Chondrocyte (in vitro differentiated cells): ENCODE data around the gene DISC1. TPM values are rescaled to one million over a fixed set of nuclear protein-coding genes. Genes with fewer than 3 reads are reported as not detected.

Experiments used
- DNase-seq: peaks from one replicate; pipeline ENCODE4 v3.0.0; 2021; ENCODE audit warnings: mixed read lengths, low spot score
- H3K27ac Mint-ChIP-seq: one replicate; pipeline ENCODE4 v1.8.0; 2021; ENCODE audit warnings: mild to moderate bottlenecking, moderate library complexity, mixed read lengths; ENCODE audit not compliant: unreplicated experiment
- H3K27me3 Mint-ChIP-seq: 2 replicates; pipeline ENCODE4 v1.8.0; 2021; ENCODE audit warnings: low read depth, mixed read lengths
- H3K36me3 Mint-ChIP-seq: 2 replicates; pipeline ENCODE4 v1.8.0; 2021; ENCODE audit warnings: low read depth, mixed read lengths
- H3K4me1 Mint-ChIP-seq: 2 replicates; pipeline ENCODE4 v1.8.0; 2021; ENCODE audit warnings: low read depth, mild to moderate bottlenecking, mixed read lengths
- H3K4me3 Mint-ChIP-seq: one replicate; pipeline ENCODE4 v1.8.0; 2021; ENCODE audit warnings: mild to moderate bottlenecking, moderate library complexity, mixed read lengths; ENCODE audit not compliant: unreplicated experiment
- H3K9me3 Mint-ChIP-seq: 2 replicates; pipeline ENCODE4 v1.8.0; 2021; ENCODE audit warnings: low read depth, mixed read lengths
- CTCF ChIP-seq: fragments of 200-600 bp; sonication (generic); IDR thresholded peaks from 2 replicates; pipeline ENCODE4 v1.5.0; 2021; ENCODE audit warnings: antibody characterized with exemption, mild to moderate bottlenecking, moderate library complexity
- total RNA-seq: library from RNA; stranded (reverse); gene quantifications from 3 replicates; pipeline ENCODE4 v1.2.1, GENCODE V29; 2021

The DISC1 gene
- total RNA-seq, 1 donor from 2014 or later, result 5.0 TPM

DNA sequence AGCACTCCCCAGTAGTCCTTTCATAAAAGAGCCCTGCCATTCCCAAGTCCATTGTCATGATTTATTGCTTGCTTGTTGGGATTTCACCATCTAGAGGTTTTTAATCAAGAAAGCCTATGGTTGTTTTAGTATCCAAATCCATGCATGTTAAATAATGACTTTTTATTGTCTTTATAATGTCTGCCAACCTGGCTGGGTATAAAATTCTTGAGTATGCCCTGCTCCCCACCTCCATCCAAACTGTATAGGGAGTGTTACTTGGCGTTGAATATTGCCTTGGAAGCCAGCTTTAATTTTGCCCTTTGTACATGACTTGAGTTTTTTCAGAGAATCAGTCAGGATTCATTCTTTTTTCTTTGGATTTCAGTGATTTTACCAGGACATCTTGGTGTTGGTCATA is 44.2 kb downstream of the DISC1 start:
- Mint-ChIP-seq H3K27me3 (no peaks in the 10 kb centered on the region), H3K27ac (no peak overlapping the region), H3K36me3 (peaks cover 6% of the 10 kb centered on the region), H3K4me3 (no peak overlapping the region), H3K4me1 (no peaks in the 10 kb centered on the region), H3K9me3 (peaks cover 21% of the 10 kb centered on the region)
- no peak for DNase-seq
- no peak for TF ChIP-seq CTCF

GRCh38 chr1:231674575-231674974 is 48.0 kb downstream of the DISC1 start:
- Mint-ChIP-seq H3K4me1 (peaks cover 10% of the 10 kb centered on the region), H3K4me3 (no peak overlapping the region)

DNA sequence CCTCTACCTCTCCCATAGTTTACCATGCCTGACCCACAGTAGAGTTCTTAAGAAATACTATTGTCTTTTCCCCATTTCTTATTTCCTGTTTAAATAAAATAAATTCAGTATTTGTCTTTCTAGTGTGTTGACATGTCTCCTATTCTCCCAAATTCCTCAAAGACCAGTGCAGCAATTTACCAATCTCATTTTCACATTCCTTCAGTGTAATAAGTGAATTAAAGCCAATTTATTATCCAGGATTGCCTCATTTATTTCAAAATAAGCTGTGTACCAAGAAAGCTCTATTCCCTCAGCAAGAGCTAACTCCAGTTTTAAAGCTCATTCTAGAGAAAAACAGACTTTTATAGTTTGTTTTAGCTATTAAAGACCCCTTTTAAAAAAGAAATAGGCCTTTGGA is 49.9 kb downstream of the DISC1 start:
- no peak for TF ChIP-seq CTCF
- Mint-ChIP-seq H3K4me3 (no peak overlapping the region), H3K27me3 (no peaks in the 10 kb centered on the region), H3K4me1 (peaks cover 10% of the 10 kb centered on the region), H3K36me3 (peaks cover 2% of the 10 kb centered on the region), H3K9me3 (no peaks in the 10 kb centered on the region), H3K27ac (no peak overlapping the region)
- DNase-seq, result no peak

More at GRCh38 chr1:231674575-231674974, 48.0 kb downstream of the DISC1 start:
- DNase-seq, result no peak
- Mint-ChIP-seq H3K27ac (no peak overlapping the region), H3K36me3 (peaks cover 8% of the 10 kb centered on the region), H3K9me3 (peaks cover 13% of the 10 kb centered on the region), H3K27me3 (no peaks in the 10 kb centered on the region)
- no peak for TF ChIP-seq CTCF

DNA sequence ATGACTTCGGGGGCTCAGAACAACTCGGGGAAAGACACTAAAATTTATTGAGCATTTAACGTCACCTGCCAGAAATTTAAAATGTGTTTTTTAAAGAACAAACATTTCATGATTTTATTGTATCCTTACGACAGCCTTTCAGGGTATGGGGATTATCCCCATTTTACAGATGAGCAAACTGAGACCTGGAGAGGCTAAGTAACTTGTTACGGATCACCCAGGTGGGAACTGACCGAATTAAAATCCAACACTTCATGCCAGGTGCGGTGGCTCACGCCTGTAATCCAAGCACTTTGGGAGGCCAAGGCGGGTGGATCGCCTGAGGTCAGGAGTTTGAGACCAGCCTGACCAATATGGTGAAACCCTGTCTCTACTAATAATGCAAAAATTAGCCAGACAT is 50.9 kb downstream of the DISC1 start:
- no peak overlapping the region for H3K27ac Mint-ChIP-seq

GRCh38 chr1:231678011-231678432 is 51.4 kb downstream of the DISC1 start:
- H3K4me1 Mint-ChIP-seq, result peaks cover 10% of the 10 kb centered on the region
- no peak overlapping the region for H3K27ac Mint-ChIP-seq
- no peak for TF ChIP-seq CTCF
- DNase-seq, result no peak
- H3K27me3 Mint-ChIP-seq, result no peaks in the 10 kb centered on the region
- peaks cover 2% of the 10 kb centered on the region for H3K36me3 Mint-ChIP-seq
- H3K9me3 Mint-ChIP-seq, result no peaks in the 10 kb centered on the region
- H3K4me3 Mint-ChIP-seq, result no peak overlapping the region

More for the DNA sequence above, 50.9 kb downstream of the DISC1 start:
- H3K4me1 Mint-ChIP-seq, result peaks cover 10% of the 10 kb centered on the region
- no peak for DNase-seq
- H3K36me3 Mint-ChIP-seq, result peaks cover 2% of the 10 kb centered on the region
- no peak overlapping the region for H3K4me3 Mint-ChIP-seq
- no peaks in the 10 kb centered on the region for H3K27me3 Mint-ChIP-seq
- H3K9me3 Mint-ChIP-seq, result no peaks in the 10 kb centered on the region
- no peak for TF ChIP-seq CTCF
